Omental fat pad (tissue), 4 donors: ENCODE measurements around the gene CDC14B. TPM values are rescaled to one million over a fixed set of nuclear protein-coding genes. Genes with fewer than 3 reads are reported as not detected.
A peak's percentile ranks its signal among the peaks of the same experiment; 100 is the strongest.

Source experiments
- ATAC-seq: fragments of 150-250 bp; one replicate; pipeline ENCODE4 v1.9.1; 2016; ENCODE audit warnings: mild to moderate bottlenecking, moderate library complexity; ENCODE audit not compliant: low FRiP score
- DNase-seq: peaks from one replicate; pipeline ENCODE4 v3.0.0-alpha.2; 2019; ENCODE audit warnings: low spot score
- CTCF ChIP-seq, 3 donors: fragments of 450-650 bp; IDR thresholded peaks; one replicate each; pipeline ENCODE4 v1.5.1; 2016 to 2017; ENCODE audit warnings: antibody characterized with exemption in 3 of 3, mild to moderate bottlenecking in 3 of 3, moderate library complexity in 2 of 3
- total RNA-seq, 4 donors: library from RNA; depleted of rRNA; stranded (reverse); fragments of >200 nt; gene quantifications; one replicate each; pipeline ENCODE4 v1.1.0, GENCODE V29; 2016

Gene CDC14B
- total RNA-seq, 4 donors from 2014 or later: 14.4 to 40.5 (median 21.5) TPM

- DNase-seq (no peak), ATAC-seq (no peak)
- no peak for TF ChIP-seq CTCF (IDR thresholded peaks at IDR 0.05)
Measured at GRCh38 chr9:96556701-96557461, 62.8 kb downstream of the CDC14B start.

- ATAC-seq (no peak), DNase-seq (no peak)
- TF ChIP-seq CTCF (IDR thresholded peaks at IDR 0.05): no peak
Measured at GRCh38 chr9:96555567-96556386, 63.9 kb downstream of the CDC14B start.

GRCh38 chr9:96554801-96555566, 64.7 kb downstream of the CDC14B start:
- ATAC-seq: peak; percentile 24
- DNase-seq: no peak
- TF ChIP-seq CTCF (IDR thresholded peaks at IDR 0.05): no peak

- no peak for TF ChIP-seq CTCF (IDR thresholded peaks at IDR 0.05)
- DNase-seq: no peak
- ATAC-seq: no peak
Measured at GRCh38 chr9:96554326-96554725, 65.3 kb downstream of the CDC14B start.

- no peak for DNase-seq
- peak; percentile 44 for ATAC-seq
- no peak for TF ChIP-seq CTCF (IDR thresholded peaks at IDR 0.05)
Measured at GRCh38 chr9:96553070-96553469, 66.6 kb downstream of the CDC14B start.

- ATAC-seq: no peak
- TF ChIP-seq CTCF (IDR thresholded peaks at IDR 0.05): no peak
- no peak for DNase-seq
Measured at GRCh38 chr9:96551403-96551802, 68.2 kb downstream of the CDC14B start.
